GM12872 (cell line): ENCODE results near the gene LAD1.

Experiments
- CTCF ChIP-seq: IDR thresholded peaks from 3 replicates; pipeline ENCODE4 v1.5.1; 2011; ENCODE audit warnings: low read depth, mild to moderate bottlenecking, low read length, moderate library complexity; ENCODE audit not compliant: insufficient read depth

The LAD1 gene

GRCh38 chr1:201357636-201358348, 41.3 kb downstream of the LAD1 start:
- TF ChIP-seq CTCF, result no peak

GRCh38 chr1:201357211-201357610, 41.9 kb downstream of the LAD1 start:
- TF ChIP-seq CTCF, result no peak

- no peak for TF ChIP-seq CTCF
Measured at GRCh38 chr1:201356701-201357100, 42.4 kb downstream of the LAD1 start.

- no peak for TF ChIP-seq CTCF
Measured at GRCh38 chr1:201356236-201356635, 42.9 kb downstream of the LAD1 start.

- TF ChIP-seq CTCF, result no peak
Measured at GRCh38 chr1:201355471-201355870, 43.7 kb downstream of the LAD1 start.

GRCh38 chr1:201354901-201355295, 44.2 kb downstream of the LAD1 start:
- no peak for TF ChIP-seq CTCF

GRCh38 chr1:201354151-201354900, 44.8 kb downstream of the LAD1 start:
- TF ChIP-seq CTCF, result no peak
